NB4 (cell line): ENCODE data around the gene ST8SIA6.

Source experiments
- MYC ChIP-seq: IDR thresholded peaks from 2 replicates; pipeline ENCODE4 v1.6.1; 2011; ENCODE audit warnings: low read depth, low read length
- POLR2A ChIP-seq: IDR thresholded peaks from 2 replicates; pipeline ENCODE4 v1.6.1; 2011; ENCODE audit warnings: mild to moderate bottlenecking; ENCODE audit not compliant: insufficient read length; ENCODE audit errors: extremely low read depth
- TF ChIP-seq, protein P1 (sequence below): IDR thresholded peaks from one replicate; pipeline ENCODE4 v1.5.1; 2012; ENCODE audit warnings: low read depth, low read length
- TF ChIP-seq, protein P2 (sequence below): IDR thresholded peaks from 2 replicates; pipeline ENCODE4 v1.6.1; 2011; ENCODE audit warnings: low read depth, low read length

DNA sequence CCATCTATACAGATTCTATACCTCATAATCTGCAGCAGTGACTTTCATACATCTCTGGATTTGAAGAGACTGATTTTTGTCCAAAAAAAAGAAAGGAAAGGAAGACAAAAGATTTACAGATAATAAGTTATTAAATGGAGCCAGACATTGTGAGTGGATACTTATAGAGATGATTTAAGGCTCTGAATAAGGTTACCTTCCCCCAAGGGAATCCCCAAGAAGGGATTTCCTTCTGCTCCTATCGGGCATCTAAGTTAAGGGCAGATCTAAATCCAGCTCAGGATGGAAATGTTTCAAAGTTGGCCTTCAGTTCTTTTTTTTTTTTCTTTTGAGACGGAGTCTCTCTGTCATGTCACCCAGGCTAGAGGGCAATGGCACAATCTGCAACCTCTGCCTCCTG lies 97.6 kb downstream of the ST8SIA6 start:
- TF ChIP-seq, protein P1, sequence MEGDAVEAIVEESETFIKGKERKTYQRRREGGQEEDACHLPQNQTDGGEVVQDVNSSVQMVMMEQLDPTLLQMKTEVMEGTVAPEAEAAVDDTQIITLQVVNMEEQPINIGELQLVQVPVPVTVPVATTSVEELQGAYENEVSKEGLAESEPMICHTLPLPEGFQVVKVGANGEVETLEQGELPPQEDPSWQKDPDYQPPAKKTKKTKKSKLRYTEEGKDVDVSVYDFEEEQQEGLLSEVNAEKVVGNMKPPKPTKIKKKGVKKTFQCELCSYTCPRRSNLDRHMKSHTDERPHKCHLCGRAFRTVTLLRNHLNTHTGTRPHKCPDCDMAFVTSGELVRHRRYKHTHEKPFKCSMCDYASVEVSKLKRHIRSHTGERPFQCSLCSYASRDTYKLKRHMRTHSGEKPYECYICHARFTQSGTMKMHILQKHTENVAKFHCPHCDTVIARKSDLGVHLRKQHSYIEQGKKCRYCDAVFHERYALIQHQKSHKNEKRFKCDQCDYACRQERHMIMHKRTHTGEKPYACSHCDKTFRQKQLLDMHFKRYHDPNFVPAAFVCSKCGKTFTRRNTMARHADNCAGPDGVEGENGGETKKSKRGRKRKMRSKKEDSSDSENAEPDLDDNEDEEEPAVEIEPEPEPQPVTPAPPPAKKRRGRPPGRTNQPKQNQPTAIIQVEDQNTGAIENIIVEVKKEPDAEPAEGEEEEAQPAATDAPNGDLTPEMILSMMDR = no peak
- TF ChIP-seq, protein P2, sequence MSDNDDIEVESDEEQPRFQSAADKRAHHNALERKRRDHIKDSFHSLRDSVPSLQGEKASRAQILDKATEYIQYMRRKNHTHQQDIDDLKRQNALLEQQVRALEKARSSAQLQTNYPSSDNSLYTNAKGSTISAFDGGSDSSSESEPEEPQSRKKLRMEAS = no peak
- no peak for TF ChIP-seq POLR2A
- TF ChIP-seq MYC = no peak
